Endothelial cell of umbilical vein (primary cell): ENCODE measurements around the gene PIMREG. TPM values are rescaled to one million over a fixed set of nuclear protein-coding genes. Genes with fewer than 3 reads are reported as not detected.

ENCODE experiments used
- BruUV-seq: library from RNA; stranded (reverse); fragments of 400-500 nt; replicated peaks from 2 replicates; lab custom pipeline; 2021; lab: Mats Ljungman, UMichigan
- CTCF ChIA-PET: fragments of 300-600, 350-600 bp; sonication (Branson Sonifier 250); formaldehyde crosslinking; loops from one replicate; lab custom pipeline; 2021; ENCODE audit warnings: antibody characterized with exemption, inconsistent platforms; lab: Charles Lee
- POLR2A ChIA-PET: fragments of 300-600, 350-600 bp; sonication (Branson Sonifier 250); formaldehyde crosslinking; loops from one replicate; lab custom pipeline; 2021; ENCODE audit warnings: antibody characterized with exemption, inconsistent platforms; lab: Charles Lee
- DNase-seq: peaks from one replicate; pipeline ENCODE4 v3.0.0-alpha.2; 2011; ENCODE audit warnings: low read depth, low spot score
- FAIRE-seq: peaks from 2 replicates; lab custom pipeline; 2011; peaks lifted over from hg19 to GRCh38; lab: Jason Lieb, UNC
- H2AFZ ChIP-seq: 2 replicates; pipeline ENCODE4 v1.6.0; 2012; ENCODE audit warnings: low read depth, low read length, control low read depth, inconsistent platforms
- H3K27ac ChIP-seq: 2 replicates; pipeline ENCODE4 v1.5.1; 2011; ENCODE audit warnings: low read depth, mild to moderate bottlenecking, control low read depth, low read length, moderate library complexity; ENCODE audit not compliant: insufficient read depth
- H3K27me3 ChIP-seq, 2 experiments: 2 replicates each; pipeline versions ENCODE4 v1.6.0 to v1.6.1; 2011; ENCODE audit warnings: low read length in 2 of 2, mixed read lengths in 1 of 2; ENCODE audit not compliant: control insufficient read depth in 2 of 2, insufficient read depth in 2 of 2
- H3K36me3 ChIP-seq, 2 experiments: 2 replicates in 1 of 2; 3 replicates in 1 of 2; pipeline ENCODE4 v1.5.1; 2011; ENCODE audit warnings: low read length in 2 of 2, mild to moderate bottlenecking in 1 of 2, moderate library complexity in 1 of 2; ENCODE audit not compliant: control insufficient read depth in 2 of 2, insufficient read depth in 2 of 2; ENCODE audit errors: extremely low read depth in 1 of 2
- H3K4me1 ChIP-seq: 3 replicates; pipeline ENCODE4 v1.5.1; 2011; ENCODE audit warnings: mild to moderate bottlenecking, low read length; ENCODE audit not compliant: control insufficient read depth, insufficient read depth; ENCODE audit errors: extremely low read depth
- H3K4me2 ChIP-seq: 2 replicates; pipeline ENCODE4 v1.6.1; 2011; ENCODE audit warnings: low read length, control low read depth, mixed read lengths; ENCODE audit not compliant: insufficient read depth
- H3K4me3 ChIP-seq, 3 experiments: fragments of 200-600 bp in 1 of 3; sonication (generic), shearing (Covaris generic) in 1 of 3; replicated peaks in 1 of 3; 2 replicates each; pipeline ENCODE4 v1.5.1; 2011 to 2016; ENCODE audit warnings: control low read depth in 3 of 3, low read length in 3 of 3, mild to moderate bottlenecking in 2 of 3, inconsistent platforms in 1 of 3, low read depth in 1 of 3, moderate library complexity in 1 of 3; ENCODE audit not compliant: insufficient read depth in 1 of 3
- H3K79me2 ChIP-seq: 2 replicates; pipeline ENCODE4 v1.6.0; 2012; ENCODE audit warnings: low read length, inconsistent platforms; ENCODE audit not compliant: control insufficient read depth, insufficient read depth
- H3K9ac ChIP-seq: replicated peaks from 2 replicates; pipeline ENCODE3; 2011; ENCODE audit warnings: low read length, control low read depth; ENCODE audit not compliant: insufficient read depth; ENCODE audit errors: extremely low read depth
- H3K9me1 ChIP-seq: replicated peaks from 3 replicates; pipeline ENCODE4 v1.6.0; 2011; ENCODE audit warnings: mild to moderate bottlenecking, low read length; ENCODE audit not compliant: control insufficient read depth, insufficient read depth; ENCODE audit errors: extremely low read depth
- H3K9me3 ChIP-seq: replicated peaks from 2 replicates; pipeline ENCODE4 v1.5.1; 2012; ENCODE audit warnings: low read length, inconsistent platforms; ENCODE audit not compliant: control insufficient read depth, insufficient read depth
- H4K20me1 ChIP-seq: replicated peaks from 2 replicates; pipeline ENCODE3; 2011; ENCODE audit warnings: mild to moderate bottlenecking, low read length; ENCODE audit not compliant: control insufficient read depth, insufficient read depth; ENCODE audit errors: extremely low read depth
- EZH2 ChIP-seq: IDR thresholded peaks from 2 replicates; pipeline ENCODE4 v1.6.1; 2012; ENCODE audit warnings: borderline replicate concordance, low read depth, mild to moderate bottlenecking, moderate library complexity, low read length, inconsistent platforms; ENCODE audit not compliant: severe bottlenecking
- FOS ChIP-seq: IDR thresholded peaks from 2 replicates; pipeline ENCODE4 v1.6.1; 2011; ENCODE audit warnings: mild to moderate bottlenecking, low read length, moderate library complexity, borderline replicate concordance; ENCODE audit not compliant: insufficient read depth
- GATA2 ChIP-seq: IDR thresholded peaks from 2 replicates; pipeline ENCODE4 v1.7.0; 2011; ENCODE audit warnings: low read depth, mild to moderate bottlenecking, moderate library complexity, mixed read lengths, low read length; ENCODE audit not compliant: insufficient read length, insufficient read depth
- JUN ChIP-seq: IDR thresholded peaks from 2 replicates; pipeline ENCODE4 v1.6.1; 2011; ENCODE audit warnings: borderline replicate concordance, low read depth; ENCODE audit not compliant: insufficient read length, insufficient read depth
- MYC ChIP-seq: IDR thresholded peaks from one replicate; pipeline ENCODE4 v1.6.1; 2011; ENCODE audit warnings: mild to moderate bottlenecking, low read depth, low read length
- POLR2A ChIP-seq: IDR thresholded peaks from 2 replicates; pipeline ENCODE4 v1.6.1; 2012; ENCODE audit warnings: low read depth, mild to moderate bottlenecking, control low read depth, low read length
- POLR2AphosphoS5 ChIP-seq: IDR thresholded peaks from 2 replicates; pipeline ENCODE4 v1.6.1; 2012; ENCODE audit warnings: low read depth, mild to moderate bottlenecking, control low read depth, low read length, moderate library complexity; ENCODE audit not compliant: insufficient read depth
- dilution Hi-C: fragments of 300-500 bp; cut with MboI; formaldehyde crosslinking; loops from one replicate; pipeline ENCODE4 v1.15.0; 2019; ENCODE audit warnings: low sequenced_read_pairs; ENCODE audit not compliant: extremely low pct_ligation_motif_present
- intact Hi-C: fragments of 100-400 bp; cut with micrococcal nuclease; formaldehyde crosslinking; loops from one replicate; pipeline ENCODE4 v1.10.0; 2022
- polyA plus RNA-seq, 4 experiments: library from polyadenylated mRNA; depleted of rRNA in 3 of 4; stranded (reverse) in 3 of 4; unstranded in 1 of 4; fragments of >200 nt; gene quantifications; 2 replicates each; pipeline versions ENCODE4 v1.2.1 to v1.2.3, GENCODE V29; 2011 to 2012; ENCODE audit warnings: missing spikeins in 1 of 4
- total RNA-seq: library from RNA; stranded (reverse); gene quantifications from 2 replicates; pipeline ENCODE4 v1.2.3, GENCODE V29; 2021
- TF ChIP-seq, protein P1 (sequence below), 2 donors: IDR thresholded peaks; 1 replicate in 1 of 2; 2 replicates in 1 of 2; pipeline ENCODE4 v1.5.1; 2011; ENCODE audit warnings: low read length in 2 of 2, mild to moderate bottlenecking in 2 of 2, moderate library complexity in 2 of 2, control low read depth in 1 of 2, inconsistent platforms in 1 of 2, low read depth in 1 of 2; ENCODE audit not compliant: insufficient read depth in 1 of 2; ENCODE audit errors: extremely low read depth in 1 of 2
- TF ChIP-seq, protein P2 (sequence below): IDR thresholded peaks from 2 replicates; pipeline ENCODE4 v1.6.1; 2011; ENCODE audit not compliant: insufficient read depth, insufficient read length

The PIMREG gene
- total and polyA plus RNA-seq, 2 donors (not counting 3 experiments of a cell fraction or from before 2014, with no cell fraction given), result 26.3 to 37.7 TPM

DNA sequence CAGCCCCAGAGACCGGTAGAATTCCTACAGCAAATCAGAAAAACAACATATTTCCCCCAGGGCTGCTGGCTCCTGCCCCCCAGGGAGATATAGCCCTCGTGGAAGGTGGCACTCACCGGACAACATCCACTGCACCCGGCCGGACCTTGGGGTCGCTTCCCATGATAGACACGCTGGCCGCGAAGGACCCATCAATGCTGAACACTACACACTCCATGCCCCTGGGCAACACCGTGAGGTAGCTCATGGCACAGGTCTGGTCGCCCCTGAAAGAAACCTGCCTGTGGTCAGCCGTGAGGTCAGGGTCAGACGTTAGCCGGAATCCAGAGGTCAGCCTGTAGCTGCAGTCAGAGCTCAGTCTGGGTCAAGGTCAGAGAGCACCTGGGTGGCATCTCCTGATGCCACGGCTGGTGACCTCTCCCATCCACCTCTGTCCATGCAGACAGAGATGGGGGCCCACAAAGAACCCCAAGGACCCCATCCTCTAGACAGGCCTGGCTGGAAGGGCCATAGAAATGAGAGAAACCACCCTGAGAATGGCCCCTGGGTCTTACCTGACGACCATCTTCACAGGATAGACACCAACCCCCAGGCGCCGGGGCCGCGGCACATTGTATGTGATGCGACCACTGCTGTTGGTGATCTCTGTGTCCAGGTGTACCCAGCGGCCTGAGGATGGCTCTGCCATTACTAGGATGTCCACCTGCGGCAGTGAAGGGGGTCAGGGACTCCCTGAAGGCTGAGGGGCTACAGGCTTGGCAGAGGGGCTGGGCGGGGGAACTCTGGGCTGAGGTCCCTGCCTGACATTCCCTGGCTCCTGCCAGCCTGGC, 19.6 kb downstream of the PIMREG start:
- FAIRE-seq (no peak), DNase-seq (no peak)
- Histone ChIP-seq H3K27me3 (no peaks in the 10 kb centered on the region), H3K9ac (no peak overlapping the region), H3K9me1 (no peaks in the 10 kb centered on the region), H3K9me3 (no peaks in the 10 kb centered on the region), H2AFZ (no peak overlapping the region), H3K4me1 (no peaks in the 10 kb centered on the region), H3K79me2 (no peaks in the 10 kb centered on the region), H3K4me2 (no peak overlapping the region), H4K20me1 (no peaks in the 10 kb centered on the region), H3K36me3 (no peaks in the 10 kb centered on the region), H3K27ac (no peak overlapping the region), H3K4me3 (no peak overlapping the region)
- no TSS peak for BruUV-seq
- intact Hi-C loops (no loop called here), dilution Hi-C loops (no loop called here)
- ChIA-PET CTCF (interaction anchor here (0.8 to 1.9 kb wide), 4 partner anchors 9 to 18 kb away, joined by 3 to 6 read pairs (median 5); no protein-coding TSS in a partner anchor), POLR2A (interaction anchor here (0.6 kb wide), 1 partner anchor 117 kb away, joined by 4 read pairs; no protein-coding TSS in a partner anchor)
- TF ChIP-seq POLR2AphosphoS5, result no peak
- TF ChIP-seq POLR2A, result no peak
- TF ChIP-seq EZH2, result no peak
- no peak for TF ChIP-seq FOS
- TF ChIP-seq, protein P1, sequence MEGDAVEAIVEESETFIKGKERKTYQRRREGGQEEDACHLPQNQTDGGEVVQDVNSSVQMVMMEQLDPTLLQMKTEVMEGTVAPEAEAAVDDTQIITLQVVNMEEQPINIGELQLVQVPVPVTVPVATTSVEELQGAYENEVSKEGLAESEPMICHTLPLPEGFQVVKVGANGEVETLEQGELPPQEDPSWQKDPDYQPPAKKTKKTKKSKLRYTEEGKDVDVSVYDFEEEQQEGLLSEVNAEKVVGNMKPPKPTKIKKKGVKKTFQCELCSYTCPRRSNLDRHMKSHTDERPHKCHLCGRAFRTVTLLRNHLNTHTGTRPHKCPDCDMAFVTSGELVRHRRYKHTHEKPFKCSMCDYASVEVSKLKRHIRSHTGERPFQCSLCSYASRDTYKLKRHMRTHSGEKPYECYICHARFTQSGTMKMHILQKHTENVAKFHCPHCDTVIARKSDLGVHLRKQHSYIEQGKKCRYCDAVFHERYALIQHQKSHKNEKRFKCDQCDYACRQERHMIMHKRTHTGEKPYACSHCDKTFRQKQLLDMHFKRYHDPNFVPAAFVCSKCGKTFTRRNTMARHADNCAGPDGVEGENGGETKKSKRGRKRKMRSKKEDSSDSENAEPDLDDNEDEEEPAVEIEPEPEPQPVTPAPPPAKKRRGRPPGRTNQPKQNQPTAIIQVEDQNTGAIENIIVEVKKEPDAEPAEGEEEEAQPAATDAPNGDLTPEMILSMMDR (IDR thresholded peaks at IDR 0.05; ENCODE audit: extremely low read depth in 1 of 2, insufficient read depth in 1 of 2, low read depth in 1 of 2, low read length in 2 of 2), result no peak
- TF ChIP-seq, protein P2, sequence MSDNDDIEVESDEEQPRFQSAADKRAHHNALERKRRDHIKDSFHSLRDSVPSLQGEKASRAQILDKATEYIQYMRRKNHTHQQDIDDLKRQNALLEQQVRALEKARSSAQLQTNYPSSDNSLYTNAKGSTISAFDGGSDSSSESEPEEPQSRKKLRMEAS, result no peak
- no peak for TF ChIP-seq GATA2
- no peak for TF ChIP-seq MYC
- no peak for TF ChIP-seq JUN
